Subcutaneous adipose tissue (tissue), 4 donors: ENCODE results near the gene PRND. TPM values are rescaled to one million over a fixed set of nuclear protein-coding genes. Genes with fewer than 3 reads are reported as not detected.

ENCODE experiments used
- total RNA-seq, 4 donors: library from RNA; depleted of rRNA; stranded (reverse); fragments of >200 nt; gene quantifications; one replicate each; pipeline ENCODE4 v1.1.0, GENCODE V29; 2016
- TF ChIP-seq, protein P1 (sequence below): fragments of 450-650 bp; IDR thresholded peaks from one replicate; pipeline ENCODE4 v1.5.1; 2016; ENCODE audit warnings: low read depth, mild to moderate bottlenecking, control low read depth, antibody characterized with exemption, moderate library complexity

Gene PRND
- total RNA-seq, 4 donors from 2014 or later: not detected

DNA sequence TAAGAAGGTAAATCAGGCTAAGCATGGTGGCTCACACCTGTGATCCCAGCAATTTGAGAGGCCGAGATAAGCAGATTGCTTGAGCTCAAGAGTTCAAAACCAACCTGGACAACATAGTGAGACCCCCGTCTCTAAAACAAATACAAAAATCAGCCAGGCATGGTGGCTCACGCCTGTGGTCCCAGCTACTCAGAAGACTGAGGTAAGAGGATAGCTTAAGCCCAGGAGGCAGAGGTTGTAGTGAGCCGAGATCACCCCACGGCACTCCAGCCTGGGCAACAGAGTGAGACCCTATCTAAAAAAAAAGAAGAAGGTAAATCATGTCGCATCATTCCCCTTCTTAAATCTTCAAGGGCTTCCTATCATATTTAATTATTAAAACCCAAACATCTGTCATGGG lies 39.0 kb upstream of the PRND start:
- TF ChIP-seq, protein P1, sequence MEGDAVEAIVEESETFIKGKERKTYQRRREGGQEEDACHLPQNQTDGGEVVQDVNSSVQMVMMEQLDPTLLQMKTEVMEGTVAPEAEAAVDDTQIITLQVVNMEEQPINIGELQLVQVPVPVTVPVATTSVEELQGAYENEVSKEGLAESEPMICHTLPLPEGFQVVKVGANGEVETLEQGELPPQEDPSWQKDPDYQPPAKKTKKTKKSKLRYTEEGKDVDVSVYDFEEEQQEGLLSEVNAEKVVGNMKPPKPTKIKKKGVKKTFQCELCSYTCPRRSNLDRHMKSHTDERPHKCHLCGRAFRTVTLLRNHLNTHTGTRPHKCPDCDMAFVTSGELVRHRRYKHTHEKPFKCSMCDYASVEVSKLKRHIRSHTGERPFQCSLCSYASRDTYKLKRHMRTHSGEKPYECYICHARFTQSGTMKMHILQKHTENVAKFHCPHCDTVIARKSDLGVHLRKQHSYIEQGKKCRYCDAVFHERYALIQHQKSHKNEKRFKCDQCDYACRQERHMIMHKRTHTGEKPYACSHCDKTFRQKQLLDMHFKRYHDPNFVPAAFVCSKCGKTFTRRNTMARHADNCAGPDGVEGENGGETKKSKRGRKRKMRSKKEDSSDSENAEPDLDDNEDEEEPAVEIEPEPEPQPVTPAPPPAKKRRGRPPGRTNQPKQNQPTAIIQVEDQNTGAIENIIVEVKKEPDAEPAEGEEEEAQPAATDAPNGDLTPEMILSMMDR: no peak

DNA sequence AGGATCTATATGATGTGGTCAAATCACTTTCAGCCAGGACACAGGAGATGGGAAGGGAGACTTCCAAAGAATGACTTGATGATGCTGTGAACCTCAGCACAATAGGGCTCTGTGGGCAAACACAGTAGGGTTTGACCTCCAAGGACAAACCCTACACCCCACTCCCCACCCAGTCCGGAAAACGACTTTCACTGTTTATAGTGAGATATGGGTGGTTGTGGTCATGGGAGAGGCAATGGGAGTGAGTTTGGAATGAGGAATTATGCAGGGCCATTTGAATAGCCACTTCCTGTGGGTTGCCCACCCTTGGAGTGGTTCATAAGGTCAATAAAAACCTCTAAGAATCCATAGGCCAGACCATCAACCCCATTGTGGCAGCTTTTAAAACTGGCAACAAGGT lies 38.4 kb upstream of the PRND start:
- TF ChIP-seq, protein P1: no peak

DNA sequence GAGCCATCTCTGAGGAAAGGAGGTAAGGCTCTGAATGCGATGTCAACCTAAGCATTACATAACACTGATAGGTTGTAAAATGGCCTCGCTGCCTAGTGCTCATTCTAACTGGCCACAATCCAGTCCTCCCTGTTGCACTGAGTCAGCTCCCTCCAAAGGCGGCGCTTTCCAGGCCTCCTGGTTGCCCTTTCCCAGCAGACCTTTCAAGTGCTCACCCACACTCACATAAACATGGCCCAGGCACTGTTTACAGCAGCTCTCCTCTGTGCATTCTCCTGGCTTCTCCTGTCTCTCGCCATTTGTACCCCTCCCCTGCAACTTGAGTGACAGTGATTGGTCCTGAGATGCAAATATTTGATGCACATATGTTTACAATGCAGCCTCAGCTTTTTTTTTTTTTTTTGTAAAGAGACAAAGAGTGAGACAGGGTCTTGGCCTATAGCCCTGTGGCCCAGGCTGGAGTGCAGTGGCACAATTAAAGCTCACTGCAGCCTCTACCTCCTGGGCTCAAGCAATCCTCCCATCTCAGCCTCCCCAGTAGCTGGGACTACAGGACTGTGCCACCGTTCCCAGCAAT lies 36.8 kb upstream of the PRND start:
- TF ChIP-seq, protein P1: no peak

GRCh38 chr20:4685923-4686221 lies 35.8 kb upstream of the PRND start:
- TF ChIP-seq, protein P1: no peak

DNA sequence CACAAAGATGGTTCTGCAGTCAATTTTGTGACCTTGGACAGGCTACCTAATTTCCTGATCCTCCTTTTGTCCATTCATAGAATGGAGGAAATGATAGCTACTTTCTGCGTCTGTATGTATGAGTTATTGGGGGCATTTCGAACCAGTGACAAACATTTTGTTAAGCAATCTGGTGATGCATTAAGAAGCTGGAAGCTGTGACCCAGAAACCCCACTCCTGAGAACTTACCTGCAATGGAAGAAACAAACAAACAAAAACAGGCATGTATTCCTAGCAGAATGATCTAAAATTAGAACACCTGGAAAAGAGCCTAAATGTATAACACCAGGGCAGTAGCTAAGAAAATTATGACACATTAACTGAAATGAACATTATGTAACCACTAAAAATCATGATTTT lies 33.4 kb upstream of the PRND start:
- TF ChIP-seq, protein P1: no peak

DNA sequence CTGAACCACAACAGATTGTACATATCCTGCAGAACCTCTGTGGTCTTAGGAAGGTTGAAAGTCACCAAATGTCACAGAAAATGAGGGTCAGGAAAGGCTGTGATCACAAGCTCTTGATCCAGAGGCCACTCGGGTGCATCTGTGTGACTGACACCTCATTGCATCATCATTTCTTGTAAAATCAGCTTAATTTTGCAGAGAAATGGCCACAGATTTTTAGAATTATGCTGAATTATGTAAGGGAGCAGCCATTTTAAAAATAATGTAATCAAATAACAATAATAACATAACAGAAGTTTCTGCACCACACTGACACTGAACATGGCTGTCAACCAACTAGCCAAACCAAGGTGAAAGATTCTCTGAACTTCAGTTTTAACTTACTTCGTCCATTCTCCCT lies 32.5 kb upstream of the PRND start:
- TF ChIP-seq, protein P1: no peak

DNA sequence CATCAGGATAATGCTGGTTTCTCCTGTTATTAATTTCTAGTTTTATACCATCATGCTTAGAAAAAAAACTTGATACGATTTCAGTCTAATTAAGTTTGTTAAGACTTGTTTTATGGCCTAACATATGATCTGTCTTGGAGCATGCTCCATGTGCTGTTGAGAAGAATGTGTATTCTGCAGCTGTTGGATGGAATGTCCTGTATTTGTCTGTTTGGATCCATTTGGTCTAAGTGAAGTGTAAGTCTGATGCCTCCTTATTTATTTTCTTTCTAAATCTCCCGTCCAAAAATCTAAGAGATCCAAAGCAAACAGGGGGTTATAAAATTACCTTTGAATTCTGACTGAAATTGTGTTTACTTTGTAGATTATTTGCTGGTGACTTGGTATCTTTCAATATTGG lies 30.0 kb upstream of the PRND start:
- TF ChIP-seq, protein P1: no peak
